Thymus (tissue), 11 donors: Measurements from ENCODE around the gene VAC14. TPM values are rescaled to one million over a fixed set of nuclear protein-coding genes. Genes with fewer than 3 reads are reported as not detected.

Experiments
- DNase-seq, 9 donors: peaks; one replicate each; pipeline ENCODE4 v3.0.0-alpha.2; 2013; ENCODE audit warnings: low spot score in 9 of 9, low read depth in 6 of 9, missing footprints in 1 of 9
- H3K27ac ChIP-seq, 2 donors: one replicate each; pipeline ENCODE4 v1.5.1; 2013; ENCODE audit warnings: control low read depth in 1 of 2, low read depth in 1 of 2, low read length in 1 of 2, mild to moderate bottlenecking in 1 of 2, moderate library complexity in 1 of 2
- H3K27me3 ChIP-seq, 2 donors: one replicate each; pipeline ENCODE4 v1.5.1; 2013; ENCODE audit warnings: low read length in 1 of 2; ENCODE audit not compliant: control insufficient read depth in 2 of 2, insufficient read depth in 1 of 2
- H3K36me3 ChIP-seq, 2 donors: one replicate each; pipeline ENCODE4 v1.5.1; 2013; ENCODE audit warnings: low read length in 1 of 2, mild to moderate bottlenecking in 1 of 2, moderate library complexity in 1 of 2; ENCODE audit not compliant: control insufficient read depth in 2 of 2, insufficient read depth in 2 of 2
- H3K4me1 ChIP-seq, 2 donors: one replicate each; pipeline ENCODE4 v1.5.1; 2013; ENCODE audit warnings: low read length in 2 of 2; ENCODE audit not compliant: control insufficient read depth in 2 of 2, insufficient read depth in 2 of 2
- H3K4me3 ChIP-seq, 2 donors: one replicate each; pipeline ENCODE4 v1.5.1; 2013; ENCODE audit warnings: low read length in 2 of 2, control low read depth in 1 of 2, mild to moderate bottlenecking in 1 of 2
- H3K9me3 ChIP-seq, 2 donors: one replicate each; pipeline ENCODE4 v1.5.1; 2013; ENCODE audit warnings: low read length in 1 of 2, mild to moderate bottlenecking in 1 of 2; ENCODE audit not compliant: control insufficient read depth in 2 of 2, insufficient read depth in 1 of 2
- WGBS: extraction: QIAGEN DNeasy Blood & Tissue Kit; methylation state at CpG from one replicate; pipeline ENCODE4 v1.1.7; 2013; 5-methylcytosine and 5-hydroxymethylcytosine counted together
- polyA plus RNA-seq: library from polyadenylated mRNA; stranded (reverse); fragments of 200-250 nt; gene quantifications from one replicate; pipeline ENCODE4 v1.2.3, GENCODE V29; 2013
- total RNA-seq: library from RNA; stranded (reverse); fragments of 120-200 nt; gene quantifications from one replicate; pipeline ENCODE4 v1.2.4, GENCODE V29; 2013
- donor health status: healthy.

The VAC14 gene
- total and polyA plus RNA-seq, 2 donors = 28.7 to 33.1 TPM

DNA sequence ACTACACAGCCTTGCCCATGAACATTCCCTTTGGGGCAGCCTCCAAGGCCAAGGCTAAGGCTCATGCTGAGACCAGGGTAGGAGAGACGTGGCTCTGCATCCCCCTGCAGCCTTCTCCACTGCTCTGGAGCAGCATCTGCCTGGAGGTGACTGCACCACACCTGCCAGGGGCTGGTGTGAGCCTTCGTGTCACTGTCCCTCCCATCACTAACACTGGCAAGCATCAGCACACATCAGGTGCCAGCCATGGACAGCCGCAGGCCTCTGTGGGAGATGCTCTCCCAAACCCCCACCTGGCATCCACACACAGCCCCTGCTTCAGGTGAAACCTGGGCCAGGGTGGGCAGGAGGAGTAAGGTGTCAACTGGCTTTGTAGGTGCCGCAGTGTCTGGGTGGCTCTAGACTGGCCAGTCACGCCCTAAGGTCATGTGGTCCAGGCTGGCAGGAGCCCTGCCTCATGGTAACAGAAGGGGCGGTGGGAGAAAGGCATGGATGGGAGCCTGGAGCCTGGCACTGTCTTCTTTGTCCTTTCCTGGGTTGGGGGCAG lies 97.0 kb downstream of the VAC14 start:
- Histone ChIP-seq H3K27me3 (no peaks in the 10 kb centered on the region), H3K4me1 (peaks cover 39 to 100% of the 10 kb centered on the region in 2 donors), H3K4me3 (no peak overlapping the region), H3K27ac (peak overlapping the region in 1 of 2 donors; percentile 4), H3K36me3 (peaks cover 3 to 6% of the 10 kb centered on the region in 2 donors), H3K9me3 (peaks cover 1 to 8% of the 10 kb centered on the region in 2 donors)
- DNase-seq = no peak
- 88% methylated on average over 6 of the region's 6 CpGs for WGBS

DNA sequence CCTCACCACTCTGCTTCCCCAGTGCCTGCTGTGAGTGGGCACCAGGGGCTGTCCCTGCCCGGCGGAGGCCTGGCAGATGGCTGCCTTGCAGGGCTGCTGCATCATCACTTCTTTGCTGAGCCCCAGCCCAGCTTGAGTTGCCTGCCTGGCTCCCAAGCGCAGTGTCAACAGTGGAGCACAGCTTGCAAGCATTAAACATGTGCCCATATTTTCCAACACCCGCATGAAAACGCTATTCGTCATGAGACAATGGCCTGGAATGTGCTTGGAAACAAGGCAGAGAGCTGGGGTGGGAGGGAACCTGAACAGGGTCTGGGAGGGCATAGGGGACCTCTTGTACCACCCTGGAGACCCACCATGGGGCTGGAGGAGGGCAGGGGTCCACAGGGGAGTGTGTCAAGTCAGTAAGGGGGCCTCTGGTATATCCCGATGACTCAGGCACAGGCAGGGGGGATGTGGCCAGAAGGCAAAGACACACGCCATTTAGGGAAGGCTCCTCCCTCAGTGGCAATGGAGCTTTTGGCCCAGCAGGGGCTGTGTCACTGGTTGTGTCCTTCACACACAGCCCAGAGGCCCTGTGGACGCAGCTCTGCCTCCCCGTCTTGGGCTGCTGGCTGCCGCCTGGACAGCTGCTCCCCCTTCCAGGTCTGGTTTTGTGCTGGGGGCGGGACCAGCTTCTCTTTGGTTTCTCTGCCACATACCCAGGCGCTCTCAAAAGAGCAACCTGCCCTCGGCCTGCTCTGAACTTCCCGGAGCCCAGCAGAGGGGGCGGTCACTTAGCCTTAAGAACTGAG lies 97.7 kb downstream of the VAC14 start:
- 93% methylated on average over 16 of the region's 16 CpGs for whole genome bisulfite sequencing
- peak overlapping the region in 1 of 2 donors; percentile 22 for H3K27ac ChIP-seq
- peaks cover 7 to 11% of the 10 kb centered on the region in 2 donors for H3K36me3 ChIP-seq
- no peaks in the 10 kb centered on the region for H3K27me3 ChIP-seq
- no peak overlapping the region for H3K4me3 ChIP-seq
- H3K4me1 ChIP-seq = peaks cover 33 to 100% of the 10 kb centered on the region in 2 donors
- peaks cover 1 to 15% of the 10 kb centered on the region in 2 donors for H3K9me3 ChIP-seq
- no peak for DNase-seq

DNA sequence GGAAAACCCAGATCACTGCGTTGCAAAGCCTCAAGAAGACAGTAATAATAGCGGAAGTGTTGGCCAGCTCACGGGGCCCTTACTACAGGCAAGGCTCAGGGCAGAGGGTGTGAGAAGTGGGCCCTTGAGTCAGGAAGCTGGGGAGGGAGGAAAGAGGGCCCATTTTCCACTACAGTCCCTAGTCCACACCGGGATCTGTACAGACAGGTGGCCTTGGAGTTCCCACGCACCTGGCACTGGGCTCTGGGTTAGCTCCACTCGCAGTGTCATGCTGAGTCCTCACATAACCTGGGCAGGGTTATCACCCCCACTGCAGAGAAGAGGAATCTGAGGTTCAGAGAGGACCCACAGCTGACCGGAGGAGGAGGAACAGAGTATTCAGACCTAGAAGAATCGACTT lies 98.3 kb downstream of the VAC14 start:
- H3K27me3 ChIP-seq = no peaks in the 10 kb centered on the region
- no peak for DNase-seq
- H3K4me1 ChIP-seq = peaks cover 32 to 100% of the 10 kb centered on the region in 2 donors
- H3K36me3 ChIP-seq = peaks cover 7 to 17% of the 10 kb centered on the region in 2 donors
- H3K27ac ChIP-seq = peak overlapping the region; percentile 22 to 36
- peaks cover 1 to 20% of the 10 kb centered on the region in 2 donors for H3K9me3 ChIP-seq
- H3K4me3 ChIP-seq = no peak overlapping the region
- WGBS = 93% methylated on average over 8 of the region's 8 CpGs

DNA sequence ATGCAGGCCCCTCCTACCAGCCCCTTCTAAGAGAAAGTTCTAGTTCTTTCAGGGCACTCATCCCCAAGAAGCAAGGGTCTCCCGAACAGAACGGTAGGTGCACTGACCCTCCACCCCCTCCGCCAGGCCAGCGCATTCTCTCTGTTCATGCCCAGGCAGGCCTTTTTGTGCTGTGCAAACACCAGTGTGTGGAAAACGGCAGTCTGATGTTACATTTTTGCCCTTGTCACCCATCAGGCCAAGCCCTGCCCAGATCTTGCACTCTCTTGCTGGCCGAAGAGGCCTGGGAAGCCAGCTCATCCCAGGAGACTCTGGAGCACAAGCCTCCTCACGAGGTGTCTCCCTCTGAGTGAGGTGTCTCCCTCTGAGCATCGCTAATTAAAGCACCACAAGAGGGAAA lies 99.0 kb downstream of the VAC14 start:
- Histone ChIP-seq H3K27me3 (no peaks in the 10 kb centered on the region), H3K27ac (peak overlapping the region in 1 of 2 donors; percentile 37), H3K4me3 (no peak overlapping the region), H3K4me1 (peaks cover 34 to 100% of the 10 kb centered on the region in 2 donors), H3K36me3 (peaks cover 7 to 18% of the 10 kb centered on the region in 2 donors), H3K9me3 (peaks cover 1 to 20% of the 10 kb centered on the region in 2 donors)
- no peak for DNase-seq
- WGBS = 95% methylated on average over 8 of the region's 8 CpGs

DNA sequence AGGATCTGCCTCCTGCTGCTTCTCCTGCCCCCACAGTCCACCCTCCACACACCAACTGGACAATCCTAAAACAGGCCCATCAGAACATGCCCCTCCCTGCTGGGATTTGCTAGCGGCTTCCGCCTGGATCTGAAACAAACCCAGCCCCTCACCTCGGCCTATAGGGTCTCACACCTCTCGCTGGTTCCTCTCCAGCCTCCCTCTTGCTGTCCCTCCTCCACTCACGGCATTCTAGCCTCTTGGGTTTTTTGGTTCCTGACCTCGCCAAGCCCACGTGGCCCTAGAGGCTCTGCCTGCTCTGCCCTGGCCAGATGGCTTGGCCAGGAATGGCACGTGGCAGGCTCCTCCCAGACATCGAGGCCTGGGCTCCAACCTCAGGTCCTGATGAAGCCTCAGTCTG lies 99.4 kb downstream of the VAC14 start:
- Histone ChIP-seq H3K27ac (peak overlapping the region in 1 of 2 donors; percentile 37), H3K36me3 (peaks cover 7 to 18% of the 10 kb centered on the region in 2 donors), H3K27me3 (no peaks in the 10 kb centered on the region), H3K4me3 (no peak overlapping the region), H3K9me3 (peaks cover 1 to 20% of the 10 kb centered on the region in 2 donors), H3K4me1 (peaks cover 35 to 100% of the 10 kb centered on the region in 2 donors)
- WGBS = 88% methylated on average over 9 of the region's 9 CpGs
- DNase-seq = no peak

DNA sequence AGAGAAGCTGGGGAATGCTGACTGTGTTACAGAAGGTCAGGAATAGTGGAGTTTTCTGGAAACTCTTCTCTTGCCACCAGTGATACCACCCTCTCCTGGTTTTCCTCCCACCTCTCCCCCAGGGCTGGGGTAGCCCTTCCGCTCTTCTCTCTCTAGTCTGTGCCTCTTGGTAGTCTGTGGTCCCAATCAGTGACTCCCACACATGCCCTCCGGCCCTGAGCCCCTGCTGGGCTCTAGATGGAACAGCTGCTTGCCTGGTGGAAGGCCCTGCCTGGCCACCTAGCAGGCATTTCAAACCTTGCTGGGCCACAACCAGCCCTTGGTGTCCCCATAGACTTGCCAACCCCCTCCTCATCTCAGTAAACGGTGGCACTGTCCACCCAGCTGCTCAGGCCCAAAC lies 99.9 kb downstream of the VAC14 start:
- Histone ChIP-seq H3K4me3 (no peak overlapping the region), H3K4me1 (peaks cover 40 to 100% of the 10 kb centered on the region in 2 donors), H3K27ac (peak overlapping the region in 1 of 2 donors; percentile 44), H3K36me3 (peaks cover 7 to 18% of the 10 kb centered on the region in 2 donors), H3K9me3 (peaks cover 1 to 16% of the 10 kb centered on the region in 2 donors), H3K27me3 (no peaks in the 10 kb centered on the region)
- WGBS = 96% methylated on average over 3 of the region's 3 CpGs
- DNase-seq = no peak

DNA sequence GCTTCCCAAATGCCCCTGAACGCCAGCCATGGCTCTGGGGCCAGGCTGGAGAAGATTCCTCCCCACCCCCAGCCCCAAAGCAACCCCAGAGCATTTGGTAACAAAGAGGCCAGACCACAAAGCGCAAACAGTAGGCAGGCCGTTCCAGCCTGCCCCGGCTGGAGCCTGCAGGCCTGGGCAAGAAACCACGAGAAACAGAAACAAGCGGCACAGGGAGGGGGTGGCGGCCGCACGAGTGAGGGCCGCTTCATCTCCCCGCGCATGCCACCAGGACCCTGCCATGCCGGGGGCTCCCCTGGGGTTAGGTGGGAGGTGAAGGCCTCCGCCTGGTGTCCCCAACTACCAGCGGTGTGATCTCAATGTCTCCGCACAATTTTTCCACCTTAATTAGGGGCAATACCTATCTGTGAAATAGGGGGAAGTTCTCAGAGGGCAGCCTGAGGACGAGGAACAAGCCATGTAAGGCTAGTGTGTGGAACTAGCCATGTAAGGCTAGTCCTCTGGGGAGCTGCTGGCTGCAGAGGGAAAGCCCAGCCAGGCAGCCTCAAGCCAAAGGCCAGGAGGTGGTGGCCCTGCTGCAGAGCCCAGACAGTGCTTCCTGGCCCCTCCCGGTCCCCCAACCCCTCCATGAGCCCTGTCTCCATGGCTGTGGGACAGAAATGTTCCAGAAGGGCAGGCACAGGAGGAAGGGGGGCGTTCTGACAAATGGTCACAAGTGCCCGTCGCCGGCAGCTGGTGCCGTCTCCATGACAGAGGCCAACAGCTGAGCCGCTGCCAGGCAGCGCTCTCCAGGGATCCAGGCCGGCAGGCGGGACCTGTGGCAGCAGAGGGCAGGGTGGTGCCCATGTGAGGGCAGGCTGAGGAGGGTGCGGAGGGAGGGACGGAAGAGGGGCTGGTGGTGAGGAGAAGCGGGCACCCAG lies 100.6 kb downstream of the VAC14 start:
- no peaks in the 10 kb centered on the region for H3K27me3 ChIP-seq
- H3K27ac ChIP-seq = peak overlapping the region; percentile 44 to 80
- DNase-seq = no peak
- WGBS = 79% methylated on average over 30 of the region's 30 CpGs
- no peak overlapping the region for H3K4me3 ChIP-seq
- H3K4me1 ChIP-seq = peaks cover 45 to 100% of the 10 kb centered on the region in 2 donors
- H3K9me3 ChIP-seq = peaks cover 1 to 15% of the 10 kb centered on the region in 2 donors
- H3K36me3 ChIP-seq = peaks cover 7 to 18% of the 10 kb centered on the region in 2 donors

DNA sequence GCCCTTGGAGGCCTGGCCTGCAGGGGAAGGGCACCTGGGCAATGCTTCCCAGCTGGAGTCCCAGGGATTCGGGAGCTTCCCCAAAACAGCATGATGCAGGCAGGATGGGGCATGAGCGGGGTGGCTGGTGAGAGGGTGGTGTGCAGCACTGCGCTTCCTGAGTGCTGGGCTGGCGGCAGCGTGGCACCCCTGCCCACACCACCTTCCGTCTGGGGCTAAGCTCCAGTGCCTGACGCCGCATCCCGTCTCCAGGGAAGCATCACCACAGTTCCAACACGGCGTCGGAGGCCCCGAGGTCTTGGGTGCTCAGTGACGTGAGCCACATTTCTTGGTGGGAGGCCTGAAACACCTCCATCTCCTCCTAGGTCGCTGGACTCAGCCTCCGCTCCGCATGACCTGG lies 101.3 kb downstream of the VAC14 start:
- H3K9me3 ChIP-seq = peaks cover 1 to 15% of the 10 kb centered on the region in 2 donors
- H3K4me3 ChIP-seq = no peak overlapping the region
- no peaks in the 10 kb centered on the region for H3K27me3 ChIP-seq
- H3K36me3 ChIP-seq = peaks cover 7 to 18% of the 10 kb centered on the region in 2 donors
- H3K27ac ChIP-seq = peak overlapping the region; percentile 44 to 61
- peaks cover 50 to 100% of the 10 kb centered on the region in 2 donors for H3K4me1 ChIP-seq
- WGBS = 87% methylated on average over 17 of the region's 17 CpGs
- DNase-seq = no peak
